ENCODE data around the gene GSG1L.

DNA sequence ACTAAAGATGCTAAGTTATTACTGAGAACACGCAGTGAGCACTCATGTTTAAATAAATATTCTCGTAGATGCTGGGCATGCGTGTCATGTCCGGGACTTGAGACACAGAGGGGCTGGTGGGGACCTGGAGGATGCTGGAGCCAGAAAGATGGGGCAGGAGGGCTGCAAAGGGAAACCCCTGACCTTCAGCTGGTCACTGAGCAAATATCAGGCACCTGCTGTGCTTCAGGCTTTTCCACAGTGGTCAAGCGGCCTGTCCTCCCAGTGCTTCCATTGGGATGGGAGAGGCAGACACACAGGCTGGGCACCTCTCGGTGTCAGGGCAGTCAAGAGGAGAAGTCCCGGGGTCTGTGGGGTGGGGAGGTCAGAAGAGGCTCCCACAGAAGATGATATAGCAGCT is 211.4 kb downstream of the GSG1L start:
- TF ChIP-seq, protein P1, sequence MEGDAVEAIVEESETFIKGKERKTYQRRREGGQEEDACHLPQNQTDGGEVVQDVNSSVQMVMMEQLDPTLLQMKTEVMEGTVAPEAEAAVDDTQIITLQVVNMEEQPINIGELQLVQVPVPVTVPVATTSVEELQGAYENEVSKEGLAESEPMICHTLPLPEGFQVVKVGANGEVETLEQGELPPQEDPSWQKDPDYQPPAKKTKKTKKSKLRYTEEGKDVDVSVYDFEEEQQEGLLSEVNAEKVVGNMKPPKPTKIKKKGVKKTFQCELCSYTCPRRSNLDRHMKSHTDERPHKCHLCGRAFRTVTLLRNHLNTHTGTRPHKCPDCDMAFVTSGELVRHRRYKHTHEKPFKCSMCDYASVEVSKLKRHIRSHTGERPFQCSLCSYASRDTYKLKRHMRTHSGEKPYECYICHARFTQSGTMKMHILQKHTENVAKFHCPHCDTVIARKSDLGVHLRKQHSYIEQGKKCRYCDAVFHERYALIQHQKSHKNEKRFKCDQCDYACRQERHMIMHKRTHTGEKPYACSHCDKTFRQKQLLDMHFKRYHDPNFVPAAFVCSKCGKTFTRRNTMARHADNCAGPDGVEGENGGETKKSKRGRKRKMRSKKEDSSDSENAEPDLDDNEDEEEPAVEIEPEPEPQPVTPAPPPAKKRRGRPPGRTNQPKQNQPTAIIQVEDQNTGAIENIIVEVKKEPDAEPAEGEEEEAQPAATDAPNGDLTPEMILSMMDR (conservative IDR thresholded peaks at IDR 0.05), result no peak
- no peak for TF ChIP-seq EZH2 (IDR thresholded peaks at IDR 0.05; ENCODE audit: low read depth)

Data from PC-9 (cell line).